ENCODE data around the gene POLD2.

GRCh38 chr7:44127161-44127560, 3.8 kb upstream of the POLD2 start:
- no peak for TF ChIP-seq CTCF (IDR thresholded peaks at IDR 0.05)
- no peak for TF ChIP-seq POLR2A (IDR thresholded peaks at IDR 0.05)
